Mesodermal cell (in vitro differentiated cells): Measurements from ENCODE around the gene HDAC4.

Experiments
- H3K27ac ChIP-seq: 2 replicates; pipeline ENCODE4 v1.7.0; 2013; ENCODE audit warnings: mild to moderate bottlenecking, low read depth, low read length, moderate library complexity; ENCODE audit not compliant: severe bottlenecking
- H3K36me3 ChIP-seq: 2 replicates; pipeline ENCODE4 v1.7.1; 2013; ENCODE audit warnings: mild to moderate bottlenecking, low read length, moderate library complexity; ENCODE audit not compliant: control insufficient read depth, insufficient read depth
- H3K4me1 ChIP-seq: one replicate; pipeline ENCODE4 v1.7.1; 2013; ENCODE audit warnings: mild to moderate bottlenecking, low read length; ENCODE audit not compliant: insufficient read depth, control insufficient read depth, poor library complexity, severe bottlenecking
- H3K4me3 ChIP-seq: 2 replicates; pipeline ENCODE4 v1.7.0; 2013; ENCODE audit warnings: low read length, control low read depth, mild to moderate bottlenecking; ENCODE audit not compliant: insufficient read depth, poor library complexity, severe bottlenecking; ENCODE audit errors: extremely low read depth
- H3K9me3 ChIP-seq: 2 replicates; pipeline ENCODE4 v1.7.1; 2013; ENCODE audit warnings: mild to moderate bottlenecking, low read length, moderate library complexity; ENCODE audit not compliant: control insufficient read depth
- WGBS, 2 experiments: methylation state at CpG; one replicate each; pipeline ENCODE4 v1.1.5; 2013; ENCODE audit warnings: missing lambda C conversion rate in 2 of 2; ENCODE audit not compliant: insufficient coverage in 2 of 2; 5-methylcytosine and 5-hydroxymethylcytosine counted together

The HDAC4 gene

GRCh38 chr2:239034561-239035341 lies 366.1 kb downstream of the HDAC4 start:
- no peak overlapping the region for H3K27ac ChIP-seq
- H3K4me1 ChIP-seq, result no peaks in the 10 kb centered on the region
- H3K36me3 ChIP-seq, result no peaks in the 10 kb centered on the region
- H3K4me3 ChIP-seq, result no peak overlapping the region
- WGBS, 2 experiments, result 77% methylated on average over 16 to 17 of the region's 19 CpGs
- no peaks in the 10 kb centered on the region for H3K9me3 ChIP-seq

GRCh38 chr2:239033801-239034560 lies 366.8 kb downstream of the HDAC4 start:
- H3K36me3 ChIP-seq, result no peaks in the 10 kb centered on the region
- no peak overlapping the region for H3K4me3 ChIP-seq
- H3K4me1 ChIP-seq, result no peaks in the 10 kb centered on the region
- 86 to 91% methylated on average over 12 to 13 of the region's 13 CpGs for WGBS, 2 experiments
- no peaks in the 10 kb centered on the region for H3K9me3 ChIP-seq
- H3K27ac ChIP-seq, result no peak overlapping the region

GRCh38 chr2:239029958-239030357 lies 370.9 kb downstream of the HDAC4 start:
- Histone ChIP-seq H3K4me1 (peaks cover 6% of the 10 kb centered on the region), H3K9me3 (no peaks in the 10 kb centered on the region), H3K27ac (no peak overlapping the region), H3K36me3 (no peaks in the 10 kb centered on the region), H3K4me3 (no peak overlapping the region)
- 77 to 79% methylated on average over 6 to 8 of the region's 9 CpGs for WGBS, 2 experiments

- no peak overlapping the region for H3K4me3 ChIP-seq
- H3K27ac ChIP-seq, result no peak overlapping the region
- 88% methylated on average over 4 to 5 of the region's 5 CpGs for WGBS, 2 experiments
- H3K36me3 ChIP-seq, result no peaks in the 10 kb centered on the region
- H3K9me3 ChIP-seq, result no peaks in the 10 kb centered on the region
- peaks cover 9% of the 10 kb centered on the region for H3K4me1 ChIP-seq
Measured at GRCh38 chr2:239028253-239028619, 372.6 kb downstream of the HDAC4 start.

- no peaks in the 10 kb centered on the region for H3K36me3 ChIP-seq
- H3K9me3 ChIP-seq, result no peaks in the 10 kb centered on the region
- no peak overlapping the region for H3K27ac ChIP-seq
- peaks cover 9% of the 10 kb centered on the region for H3K4me1 ChIP-seq
- WGBS, 2 experiments, result 94 to 96% methylated on average over 33 to 38 of the region's 38 CpGs
- no peak overlapping the region for H3K4me3 ChIP-seq
Measured at GRCh38 chr2:239027391-239028252, 373.2 kb downstream of the HDAC4 start.

- Histone ChIP-seq H3K27ac (no peak overlapping the region), H3K9me3 (no peaks in the 10 kb centered on the region), H3K36me3 (no peaks in the 10 kb centered on the region), H3K4me1 (peaks cover 9% of the 10 kb centered on the region), H3K4me3 (no peak overlapping the region)
- WGBS, 2 experiments, result 86 to 89% methylated on average over 18 to 19 of the region's 25 CpGs
Measured at GRCh38 chr2:239026711-239027361, 374.0 kb downstream of the HDAC4 start.

- 86 to 91% methylated on average over 11 to 13 of the region's 14 CpGs for WGBS, 2 experiments
- H3K4me1 ChIP-seq, result peaks cover 9% of the 10 kb centered on the region
Measured at GRCh38 chr2:239025951-239026461, 374.8 kb downstream of the HDAC4 start.

GRCh38 chr2:239025096-239025801 lies 375.6 kb downstream of the HDAC4 start:
- Histone ChIP-seq H3K4me3 (no peak overlapping the region), H3K36me3 (no peaks in the 10 kb centered on the region), H3K9me3 (no peaks in the 10 kb centered on the region), H3K27ac (no peak overlapping the region), H3K4me1 (peaks cover 9% of the 10 kb centered on the region)
- 85 to 90% methylated on average over 13 to 15 of the region's 20 CpGs for WGBS, 2 experiments

More at GRCh38 chr2:239025951-239026461, 374.8 kb downstream of the HDAC4 start:
- H3K4me3 ChIP-seq, result no peak overlapping the region
- no peak overlapping the region for H3K27ac ChIP-seq
- no peaks in the 10 kb centered on the region for H3K9me3 ChIP-seq
- H3K36me3 ChIP-seq, result no peaks in the 10 kb centered on the region

GRCh38 chr2:239024226-239024625 lies 376.6 kb downstream of the HDAC4 start:
- H3K9me3 ChIP-seq, result no peaks in the 10 kb centered on the region
- 82 to 94% methylated on average over 3 to 4 of the region's 7 CpGs for WGBS, 2 experiments
- no peak overlapping the region for H3K27ac ChIP-seq
- no peak overlapping the region for H3K4me3 ChIP-seq
- H3K4me1 ChIP-seq, result peaks cover 9% of the 10 kb centered on the region
- no peaks in the 10 kb centered on the region for H3K36me3 ChIP-seq
